ENCODE results near the gene NMT1. TPM values are rescaled to one million over a fixed set of nuclear protein-coding genes. Genes with fewer than 3 reads are reported as not detected.

The NMT1 gene
- total RNA-seq, 3 donors from 2014 or later, result 81.9 to 130 (median 84.0) TPM

DNA sequence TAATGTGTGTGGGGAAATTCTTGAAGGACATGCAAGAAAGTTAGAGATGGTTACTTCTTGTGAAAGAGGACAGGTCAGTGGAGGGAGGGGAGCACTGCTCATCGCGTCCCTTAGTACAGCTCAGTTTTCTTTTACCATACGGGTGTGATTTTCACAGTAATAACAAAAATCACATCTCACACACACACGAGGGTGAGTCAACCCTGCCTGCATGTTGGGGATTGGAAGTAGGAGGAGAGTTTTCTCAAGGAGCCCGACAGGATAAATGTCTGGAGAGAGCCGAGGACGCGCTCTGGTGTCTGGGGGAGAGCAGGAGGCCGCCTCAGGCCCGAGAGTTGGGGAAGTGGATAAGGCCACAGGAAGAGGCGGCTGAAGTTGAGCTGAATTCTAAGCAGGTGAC lies 54.8 kb downstream of the NMT1 start:
- no peaks in the 10 kb centered on the region for H3K36me3 ChIP-seq

DNA sequence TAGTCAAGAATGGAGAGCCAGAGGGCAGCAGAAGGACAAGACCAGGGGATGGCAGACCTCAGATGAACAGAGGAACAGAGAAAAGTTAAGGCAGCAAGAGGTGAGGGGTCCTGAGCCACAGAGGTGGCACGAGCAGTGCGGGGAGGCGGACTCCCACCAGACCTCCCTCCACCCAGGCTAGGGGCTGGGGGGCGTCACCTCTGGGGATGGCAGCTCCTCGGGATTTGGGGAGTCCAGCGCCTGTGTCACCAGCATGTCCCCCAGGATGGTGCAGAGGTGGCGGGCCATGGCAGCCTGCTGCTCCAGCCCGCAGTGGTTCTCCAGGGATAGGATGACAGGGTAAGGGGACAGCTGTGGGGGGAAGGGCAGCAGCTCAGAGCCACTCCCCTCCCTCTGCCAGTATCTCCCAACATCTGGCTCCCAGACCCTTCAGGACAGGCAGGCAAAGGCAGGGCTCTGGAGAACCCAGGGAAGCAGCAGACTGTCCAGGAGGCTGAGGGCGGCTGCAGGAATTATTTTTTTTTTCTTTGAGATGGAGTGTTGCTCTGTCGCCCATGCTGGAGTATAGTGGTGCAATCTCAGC lies 55.4 kb downstream of the NMT1 start:
- Histone ChIP-seq H3K36me3 (no peaks in the 10 kb centered on the region), H3K9me3 (no peaks in the 10 kb centered on the region), H3K27me3 (no peaks in the 10 kb centered on the region), H3K4me1 (no peaks in the 10 kb centered on the region), H3K27ac (no peak overlapping the region), H3K4me3 (no peak overlapping the region)
- TF ChIP-seq, protein P1, sequence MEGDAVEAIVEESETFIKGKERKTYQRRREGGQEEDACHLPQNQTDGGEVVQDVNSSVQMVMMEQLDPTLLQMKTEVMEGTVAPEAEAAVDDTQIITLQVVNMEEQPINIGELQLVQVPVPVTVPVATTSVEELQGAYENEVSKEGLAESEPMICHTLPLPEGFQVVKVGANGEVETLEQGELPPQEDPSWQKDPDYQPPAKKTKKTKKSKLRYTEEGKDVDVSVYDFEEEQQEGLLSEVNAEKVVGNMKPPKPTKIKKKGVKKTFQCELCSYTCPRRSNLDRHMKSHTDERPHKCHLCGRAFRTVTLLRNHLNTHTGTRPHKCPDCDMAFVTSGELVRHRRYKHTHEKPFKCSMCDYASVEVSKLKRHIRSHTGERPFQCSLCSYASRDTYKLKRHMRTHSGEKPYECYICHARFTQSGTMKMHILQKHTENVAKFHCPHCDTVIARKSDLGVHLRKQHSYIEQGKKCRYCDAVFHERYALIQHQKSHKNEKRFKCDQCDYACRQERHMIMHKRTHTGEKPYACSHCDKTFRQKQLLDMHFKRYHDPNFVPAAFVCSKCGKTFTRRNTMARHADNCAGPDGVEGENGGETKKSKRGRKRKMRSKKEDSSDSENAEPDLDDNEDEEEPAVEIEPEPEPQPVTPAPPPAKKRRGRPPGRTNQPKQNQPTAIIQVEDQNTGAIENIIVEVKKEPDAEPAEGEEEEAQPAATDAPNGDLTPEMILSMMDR (IDR thresholded peaks at IDR 0.05), result no peak
- TF ChIP-seq POLR2AphosphoS5 (IDR thresholded peaks at IDR 0.05) (no peak), POLR2A (IDR thresholded peaks at IDR 0.05) (no peak)
- intact Hi-C loops (cut with DNase I; ENCODE audit: low total_unique reads), result no loop called here
- no peak for DNase-seq (ENCODE audit: low spot score in 2 of 2)

More for the DNA sequence above, 54.8 kb downstream of the NMT1 start:
- Histone ChIP-seq H3K4me1 (no peaks in the 10 kb centered on the region), H3K4me3 (no peak overlapping the region), H3K9me3 (no peaks in the 10 kb centered on the region), H3K27ac (no peak overlapping the region), H3K27me3 (no peaks in the 10 kb centered on the region)
- TF ChIP-seq, protein P1 (IDR thresholded peaks at IDR 0.05), result no peak
- TF ChIP-seq POLR2AphosphoS5 (IDR thresholded peaks at IDR 0.05) (no peak), POLR2A (IDR thresholded peaks at IDR 0.05) (no peak)
- DNase-seq (ENCODE audit: low spot score in 2 of 2), result no peak
- intact Hi-C loops (cut with DNase I; ENCODE audit: low total_unique reads), result no loop called here

DNA sequence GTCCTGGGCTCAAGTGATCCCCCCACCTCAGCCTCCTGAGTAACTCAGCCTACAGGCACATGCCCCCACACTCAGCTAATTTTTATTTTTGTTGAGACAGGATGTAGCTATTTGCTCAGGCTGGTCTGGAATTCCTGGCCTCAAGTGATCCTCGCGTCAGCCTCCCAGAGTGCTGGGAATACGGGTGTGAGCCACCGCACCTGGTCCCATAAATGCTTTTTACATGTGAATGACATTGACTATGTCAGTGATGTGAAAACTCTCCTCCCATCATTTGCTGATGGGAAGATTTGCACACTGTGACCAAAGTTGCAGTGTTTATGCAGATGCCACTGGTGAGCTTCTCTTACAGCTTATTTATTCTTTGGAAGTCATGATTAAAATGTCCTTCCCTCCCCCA lies 56.2 kb downstream of the NMT1 start:
- H3K27me3 ChIP-seq, result no peaks in the 10 kb centered on the region
- H3K27ac ChIP-seq, result no peak overlapping the region
- H3K4me3 ChIP-seq, result no peak overlapping the region
- intact Hi-C loops (cut with DNase I; ENCODE audit: low total_unique reads), result no loop called here
- H3K9me3 ChIP-seq, result no peaks in the 10 kb centered on the region
- no peaks in the 10 kb centered on the region for H3K4me1 ChIP-seq
- DNase-seq (ENCODE audit: low spot score in 2 of 2), result no peak
- TF ChIP-seq, protein P1 (IDR thresholded peaks at IDR 0.05), result no peak
- TF ChIP-seq POLR2A (IDR thresholded peaks at IDR 0.05) (no peak), POLR2AphosphoS5 (IDR thresholded peaks at IDR 0.05) (no peak)
- H3K36me3 ChIP-seq, result no peaks in the 10 kb centered on the region

DNA sequence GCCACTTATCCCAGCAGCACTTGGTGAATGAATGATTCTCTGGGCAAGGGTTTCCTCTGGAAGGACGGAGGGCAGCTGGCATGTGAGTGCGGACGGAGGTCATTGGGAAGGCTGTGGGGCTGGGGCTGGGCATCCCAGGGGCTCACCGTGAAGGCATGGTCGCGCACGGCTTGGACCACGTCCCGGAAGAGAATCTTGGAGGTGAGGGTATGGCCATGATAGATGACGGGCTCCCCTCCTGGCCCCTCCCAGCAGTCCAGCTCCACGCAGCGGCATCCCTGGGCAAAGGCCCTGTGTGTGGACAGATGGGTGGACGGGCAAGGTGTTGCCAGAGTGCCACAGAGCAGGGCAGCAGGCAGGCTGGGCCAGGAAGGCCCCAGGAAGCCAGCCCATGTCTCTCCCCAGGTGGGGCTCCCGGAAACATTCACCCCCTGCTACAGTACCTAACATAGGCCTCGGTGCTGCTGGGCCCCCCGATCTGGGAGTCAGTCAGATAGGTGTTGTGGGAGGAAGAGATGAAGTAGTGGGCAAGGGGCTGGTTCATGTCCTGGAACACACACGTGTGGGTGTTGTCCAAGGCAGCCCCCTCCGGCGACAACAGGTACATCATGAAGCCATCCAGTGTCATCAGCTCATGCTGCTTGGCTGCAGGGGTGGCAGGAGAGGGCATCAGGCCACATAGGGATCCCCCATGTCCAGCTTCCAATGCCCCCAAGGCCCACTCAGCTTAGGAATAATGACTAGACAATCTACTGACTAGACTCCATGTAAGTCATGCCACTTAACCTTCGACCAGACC lies 56.9 kb downstream of the NMT1 start:
- H3K4me1 ChIP-seq, result no peaks in the 10 kb centered on the region
- no peaks in the 10 kb centered on the region for H3K9me3 ChIP-seq
- H3K4me3 ChIP-seq, result no peak overlapping the region
- intact Hi-C loops (cut with DNase I; ENCODE audit: low total_unique reads), result no loop called here
- TF ChIP-seq, protein P1 (IDR thresholded peaks at IDR 0.05), result no peak
- TF ChIP-seq POLR2A (IDR thresholded peaks at IDR 0.05) (no peak), POLR2AphosphoS5 (IDR thresholded peaks at IDR 0.05) (no peak)
- no peaks in the 10 kb centered on the region for H3K36me3 ChIP-seq
- H3K27me3 ChIP-seq, result no peaks in the 10 kb centered on the region
- H3K27ac ChIP-seq, result no peak overlapping the region
- no peak for DNase-seq (ENCODE audit: low spot score in 2 of 2)

DNA sequence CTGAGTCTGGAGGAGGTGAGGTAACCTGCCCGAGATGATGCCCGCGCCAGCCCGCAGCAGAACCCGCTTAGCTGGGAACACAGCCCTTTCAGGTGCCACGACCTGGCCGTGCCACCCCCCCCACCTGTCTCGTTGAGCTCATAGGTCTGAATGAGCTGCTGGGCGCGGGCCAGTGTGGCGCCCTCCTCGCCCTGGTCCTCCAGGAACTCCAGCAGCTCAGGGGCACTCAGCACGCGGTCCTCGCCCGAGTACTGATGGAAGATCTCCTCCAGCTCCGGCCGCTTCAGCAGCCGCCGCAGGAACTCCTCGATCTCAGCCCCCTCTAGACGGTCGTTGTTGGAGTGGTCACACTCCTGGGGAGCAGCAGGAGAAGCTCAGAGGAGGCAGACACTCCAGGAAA lies 57.6 kb downstream of the NMT1 start:
- no peaks in the 10 kb centered on the region for H3K27me3 ChIP-seq
- intact Hi-C loops (cut with DNase I; ENCODE audit: low total_unique reads), result no loop called here
- H3K4me1 ChIP-seq, result no peaks in the 10 kb centered on the region
- no peak for DNase-seq (ENCODE audit: low spot score in 2 of 2)
- no peaks in the 10 kb centered on the region for H3K36me3 ChIP-seq
- no peak overlapping the region for H3K27ac ChIP-seq
- no peak for TF ChIP-seq POLR2AphosphoS5 (IDR thresholded peaks at IDR 0.05)
- TF ChIP-seq, protein P1 (IDR thresholded peaks at IDR 0.05), result no peak
- no peak for TF ChIP-seq POLR2A (IDR thresholded peaks at IDR 0.05)
- no peaks in the 10 kb centered on the region for H3K9me3 ChIP-seq
- H3K4me3 ChIP-seq, result no peak overlapping the region
